Fibroblast of villous mesenchyme (primary cell): ENCODE data around the gene GTF3C5. TPM values are rescaled to one million over a fixed set of nuclear protein-coding genes. Genes with fewer than 3 reads are reported as not detected.

Experiments
- DNase-seq: peaks from one replicate; pipeline ENCODE4 v3.0.0-alpha.2; 2010; ENCODE audit warnings: low read depth
- H3K4me3 ChIP-seq: 2 replicates; pipeline ENCODE4 v1.5.1; 2011; ENCODE audit warnings: low read depth, mild to moderate bottlenecking, low read length
- CTCF ChIP-seq: IDR thresholded peaks from 2 replicates; pipeline ENCODE4 v1.5.1; 2012; ENCODE audit warnings: low read depth, mild to moderate bottlenecking, low read length; ENCODE audit not compliant: insufficient read depth
- total RNA-seq: library from RNA; depleted of rRNA; stranded (reverse); fragments of >200 nt; gene quantifications from 2 replicates; pipeline ENCODE4 v1.2.3, GENCODE V29; 2012

Gene GTF3C5
- 30.7 and 32.2 TPM in 2 replicates for total RNA-seq

GRCh38 chr9:133030317-133031129 lies at the start of gene GTF3C5:
Gene GTF3C5, plus strand, starts transcription at chr9:133030997. Its CDS starts 15 bp downstream, at chr9:133031012.
- peak; percentile 12 for TF ChIP-seq CTCF
- peak within 1 kb of the TSS; percentile 98 for H3K4me3 ChIP-seq
- peak; percentile 99 for DNase-seq

GRCh38 chr9:132982458-132982857 lies 48.3 kb upstream of the GTF3C5 start:
- DNase-seq, result no peak
- no peak for TF ChIP-seq CTCF
- H3K4me3 ChIP-seq, result no peak overlapping the region

GRCh38 chr9:132983491-132984201 lies 47.2 kb upstream of the GTF3C5 start:
- H3K4me3 ChIP-seq, result no peak overlapping the region
- DNase-seq, result no peak
- TF ChIP-seq CTCF, result no peak

- DNase-seq, result no peak
- H3K4me3 ChIP-seq, result no peak overlapping the region
- no peak for TF ChIP-seq CTCF
Observed at GRCh38 chr9:132984202-132985070, 46.4 kb upstream of the GTF3C5 start.

GRCh38 chr9:132985071-132985350 lies 45.8 kb upstream of the GTF3C5 start:
- H3K4me3 ChIP-seq, result no peak overlapping the region
- TF ChIP-seq CTCF, result no peak
- DNase-seq, result no peak

GRCh38 chr9:132985489-132985888 lies 45.3 kb upstream of the GTF3C5 start:
- no peak for DNase-seq
- no peak for TF ChIP-seq CTCF
- H3K4me3 ChIP-seq, result no peak overlapping the region
